OCI-LY7 (cell line): ENCODE measurements around the gene ZFP14. TPM values are rescaled to one million over a fixed set of nuclear protein-coding genes. Genes with fewer than 3 reads are reported as not detected.

Experiments
- BruUV-seq: library from RNA; stranded (reverse); fragments of 400-500 nt; replicated peaks from 2 replicates; lab custom pipeline; 2021; lab: Mats Ljungman, UMichigan
- CTCF ChIA-PET: fragments of 300-600 bp; sonication (Branson Sonifier 250); formaldehyde crosslinking; loops from one replicate; lab custom pipeline; 2022; ENCODE audit warnings: antibody characterized with exemption; ENCODE audit not compliant: unreplicated experiment; lab: Charles Lee
- POLR2A ChIA-PET: fragments of 300-600 bp; sonication (Branson Sonifier 250); formaldehyde crosslinking; loops from one replicate; lab custom pipeline; 2022; ENCODE audit warnings: antibody characterized with exemption; lab: Charles Lee
- DNase-seq: peaks from one replicate; pipeline ENCODE4 v3.0.0-alpha.2; 2015; ENCODE audit warnings: low spot score
- H2AFZ ChIP-seq: fragments of 200-600 bp; sonication (generic), shearing (Covaris generic); 2 replicates; pipeline ENCODE4 v1.6.1; 2014; ENCODE audit warnings: mild to moderate bottlenecking, antibody characterized with exemption, low read length, moderate library complexity
- H3K27ac ChIP-seq: fragments of 200-600 bp; sonication (generic); 2 replicates; pipeline ENCODE4 v1.5.1; 2014; ENCODE audit warnings: mixed run types, low read depth, mild to moderate bottlenecking, moderate library complexity, low read length, inconsistent platforms; ENCODE audit not compliant: poor library complexity, severe bottlenecking
- H3K36me3 ChIP-seq: fragments of 200-600 bp; sonication (generic); 2 replicates; pipeline ENCODE4 v1.6.1; 2014; ENCODE audit warnings: mild to moderate bottlenecking, antibody characterized with exemption, low read length, moderate library complexity, mixed read lengths; ENCODE audit not compliant: insufficient read depth
- H3K4me1 ChIP-seq: fragments of 200-600 bp; sonication (generic); 2 replicates; pipeline ENCODE4 v1.5.1; 2014; ENCODE audit warnings: mild to moderate bottlenecking, low read length; ENCODE audit not compliant: insufficient read depth, poor library complexity, severe bottlenecking
- H3K4me2 ChIP-seq: fragments of 200-600 bp; sonication (generic); 2 replicates; pipeline ENCODE4 v1.6.1; 2014; ENCODE audit warnings: mild to moderate bottlenecking, low read length
- H3K4me3 ChIP-seq: fragments of 200-600 bp; sonication (generic); 2 replicates; pipeline ENCODE4 v1.5.1; 2014; ENCODE audit warnings: mild to moderate bottlenecking, low read depth, low read length; ENCODE audit not compliant: poor library complexity, severe bottlenecking
- H3K79me2 ChIP-seq: fragments of 200-600 bp; sonication (generic); 2 replicates; pipeline ENCODE4 v1.6.1; 2016; ENCODE audit warnings: low read depth, mild to moderate bottlenecking, low read length, moderate library complexity, mixed read lengths; ENCODE audit not compliant: insufficient read depth
- H3K9me2 ChIP-seq: fragments of 200-600 bp; sonication (generic); 2 replicates; pipeline ENCODE4 v1.6.1; 2016; ENCODE audit warnings: mild to moderate bottlenecking, low read length, mixed read lengths; ENCODE audit not compliant: insufficient read depth
- H3K9me3 ChIP-seq: fragments of 200-600 bp; sonication (generic); 2 replicates; pipeline ENCODE4 v1.6.1; 2014; ENCODE audit warnings: mild to moderate bottlenecking, mixed run types, low read length, mixed read lengths
- H4K20me1 ChIP-seq: fragments of 200-600 bp; sonication (generic); 2 replicates; pipeline ENCODE4 v1.6.1; 2014; ENCODE audit warnings: mild to moderate bottlenecking, antibody characterized with exemption, low read length, moderate library complexity, mixed read lengths; ENCODE audit not compliant: insufficient read depth
- EZH2phosphoT487 ChIP-seq: fragments of 200-600 bp; sonication (generic); IDR thresholded peaks from 2 replicates; pipeline ENCODE4 v1.6.1; 2018; ENCODE audit warnings: low read depth, borderline replicate concordance, mild to moderate bottlenecking, mixed run types, antibody characterized with exemption, low read length, moderate library complexity, mixed read lengths
- intact Hi-C: fragments of 100-400 bp; cut with micrococcal nuclease; formaldehyde crosslinking; loops from one replicate; pipeline ENCODE4 v1.10.0; 2022; ENCODE audit not compliant: unreplicated experiment
- total RNA-seq, 2 experiments: library from RNA; depleted of rRNA in 1 of 2; stranded (reverse); fragments of >200 nt in 1 of 2; shearing (Covaris generic) in 1 of 2; gene quantifications; 2 replicates each; pipeline ENCODE4 v1.2.3, GENCODE V29; 2014 to 2022
- TF ChIP-seq, protein P1 (sequence below): fragments of 200-600 bp; sonication (generic); conservative IDR thresholded peaks from 2 replicates; pipeline ENCODE4 v1.5.1; 2014; ENCODE audit warnings: mild to moderate bottlenecking, antibody characterized with exemption, low read length, moderate library complexity, mixed read lengths

The ZFP14 gene
- total RNA-seq, 2 experiments from 2014 or later, result 5.2 to 6.2 TPM

DNA sequence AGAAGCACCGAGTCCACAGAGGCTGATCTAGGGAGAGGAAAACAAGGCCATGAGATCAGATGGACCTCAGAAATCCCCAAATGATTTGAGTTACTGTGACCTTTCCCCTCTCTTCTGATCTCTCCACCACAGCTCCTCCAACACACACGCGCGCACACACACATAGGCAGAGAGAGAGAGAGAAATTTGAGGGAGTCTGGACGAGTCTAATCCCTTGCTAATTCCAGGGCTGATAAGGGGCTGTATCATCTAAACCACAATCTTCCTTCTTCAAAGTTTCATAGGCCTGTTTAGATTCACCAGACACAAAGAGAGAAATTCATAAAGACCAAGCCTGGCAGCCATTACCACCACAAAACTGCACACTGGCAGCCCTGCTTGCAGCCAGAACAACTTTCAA lies 30.8 kb upstream of the ZFP14 start:
- TF ChIP-seq, protein P1, sequence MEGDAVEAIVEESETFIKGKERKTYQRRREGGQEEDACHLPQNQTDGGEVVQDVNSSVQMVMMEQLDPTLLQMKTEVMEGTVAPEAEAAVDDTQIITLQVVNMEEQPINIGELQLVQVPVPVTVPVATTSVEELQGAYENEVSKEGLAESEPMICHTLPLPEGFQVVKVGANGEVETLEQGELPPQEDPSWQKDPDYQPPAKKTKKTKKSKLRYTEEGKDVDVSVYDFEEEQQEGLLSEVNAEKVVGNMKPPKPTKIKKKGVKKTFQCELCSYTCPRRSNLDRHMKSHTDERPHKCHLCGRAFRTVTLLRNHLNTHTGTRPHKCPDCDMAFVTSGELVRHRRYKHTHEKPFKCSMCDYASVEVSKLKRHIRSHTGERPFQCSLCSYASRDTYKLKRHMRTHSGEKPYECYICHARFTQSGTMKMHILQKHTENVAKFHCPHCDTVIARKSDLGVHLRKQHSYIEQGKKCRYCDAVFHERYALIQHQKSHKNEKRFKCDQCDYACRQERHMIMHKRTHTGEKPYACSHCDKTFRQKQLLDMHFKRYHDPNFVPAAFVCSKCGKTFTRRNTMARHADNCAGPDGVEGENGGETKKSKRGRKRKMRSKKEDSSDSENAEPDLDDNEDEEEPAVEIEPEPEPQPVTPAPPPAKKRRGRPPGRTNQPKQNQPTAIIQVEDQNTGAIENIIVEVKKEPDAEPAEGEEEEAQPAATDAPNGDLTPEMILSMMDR, result no peak
- no peak for TF ChIP-seq EZH2phosphoT487
- no peak for DNase-seq
- ChIA-PET CTCF (no interaction called here), POLR2A (interaction anchor here (1.0 kb wide), 1 partner anchor 9 kb away, joined by 3 read pairs; no protein-coding TSS in a partner anchor)
- peaks cover 24% of the 10 kb centered on the region; the same call in 1 of the 2 replicates for H3K9me3 ChIP-seq
- no peaks in the 10 kb centered on the region for H3K4me1 ChIP-seq
- peaks cover 40% of the 10 kb centered on the region for H3K79me2 ChIP-seq
- intact Hi-C loops, result no loop called here
- no peaks in the 10 kb centered on the region for H4K20me1 ChIP-seq
- no peak overlapping the region for H3K4me2 ChIP-seq
- no peaks in the 10 kb centered on the region for H3K9me2 ChIP-seq
- no peak overlapping the region for H3K4me3 ChIP-seq
- no TSS peak for BruUV-seq
- H2AFZ ChIP-seq, result no peak overlapping the region
- peaks cover 99% of the 10 kb centered on the region for H3K36me3 ChIP-seq
- H3K27ac ChIP-seq, result no peak overlapping the region

DNA sequence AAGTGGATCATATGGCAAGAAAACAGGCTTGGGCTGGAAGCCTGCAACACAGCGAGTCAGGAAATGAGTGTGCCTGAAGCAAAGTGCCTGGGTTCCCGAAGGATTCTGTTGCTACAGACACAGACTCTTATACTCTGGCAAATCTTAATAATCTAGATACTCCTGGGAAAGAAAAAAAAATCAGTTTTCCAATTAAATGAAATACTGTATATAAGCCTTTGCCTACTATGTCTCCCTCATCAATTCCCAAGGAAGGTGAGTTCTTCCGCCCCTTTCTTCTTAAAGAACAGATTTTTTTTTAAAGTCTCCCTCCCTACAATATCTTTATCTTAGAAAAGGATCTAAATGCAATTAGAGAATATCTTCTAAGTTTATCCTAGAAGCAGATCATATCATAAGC lies 29.1 kb upstream of the ZFP14 start:
- POLR2A ChIA-PET, result no interaction called here
- Histone ChIP-seq H3K27ac (no peak overlapping the region), H3K9me2 (no peaks in the 10 kb centered on the region), H3K9me3 (peaks cover 20% of the 10 kb centered on the region; the same call in 1 of the 2 replicates), H4K20me1 (no peaks in the 10 kb centered on the region), H3K4me2 (no peak overlapping the region), H2AFZ (no peak overlapping the region), H3K4me1 (no peaks in the 10 kb centered on the region), H3K4me3 (no peak overlapping the region), H3K36me3 (peaks cover 97% of the 10 kb centered on the region), H3K79me2 (peaks cover 24% of the 10 kb centered on the region; the same call in 1 of the 2 replicates)
- TF ChIP-seq, protein P1, result no peak
- TF ChIP-seq EZH2phosphoT487, result no peak
- intact Hi-C loops, result no loop called here
- DNase-seq, result no peak
- CTCF ChIA-PET, result no interaction called here
- no TSS peak for BruUV-seq

DNA sequence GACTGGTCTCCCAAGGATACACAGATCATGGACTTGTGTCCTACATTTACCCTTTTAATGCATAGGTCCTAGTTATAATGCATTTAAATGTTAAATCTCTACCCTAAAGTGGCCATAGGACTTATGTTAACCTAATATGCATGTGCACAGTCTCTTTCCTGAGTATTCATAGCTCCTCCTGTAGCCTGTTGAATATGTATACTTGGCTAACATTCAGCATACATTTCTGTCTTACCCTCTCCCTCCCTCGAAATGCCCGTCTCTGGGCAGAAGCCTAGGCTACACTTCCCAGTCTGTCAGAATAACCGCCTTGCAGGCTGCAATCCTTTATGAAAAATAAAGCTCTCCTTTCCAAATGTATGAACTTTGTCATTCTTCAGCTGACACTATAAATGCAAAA lies 25.5 kb upstream of the ZFP14 start:
- no TSS peak for BruUV-seq
- Histone ChIP-seq H3K9me3 (peaks cover 26% of the 10 kb centered on the region; the same call in 1 of the 2 replicates), H3K27ac (no peak overlapping the region), H3K4me1 (no peaks in the 10 kb centered on the region), H3K79me2 (no peaks in the 10 kb centered on the region; the same call in 1 of the 2 replicates), H3K9me2 (no peaks in the 10 kb centered on the region), H3K4me3 (no peak overlapping the region), H3K4me2 (no peak overlapping the region), H2AFZ (no peak overlapping the region), H4K20me1 (no peaks in the 10 kb centered on the region), H3K36me3 (peaks cover 93% of the 10 kb centered on the region)
- TF ChIP-seq, protein P1, result no peak
- TF ChIP-seq EZH2phosphoT487, result no peak
- no peak for DNase-seq
- intact Hi-C loops, result no loop called here
- POLR2A ChIA-PET, result interaction anchor here (0.9 kb wide), 1 partner anchor 8 kb away, joined by 3 read pairs; no protein-coding TSS in a partner anchor
- CTCF ChIA-PET, result no interaction called here
